ENCODE measurements around the gene SKIC2.
A peak's percentile ranks its signal among the peaks of the same experiment; 100 is the strongest.

Gene SKIC2

GRCh38 chr6:31971279-31971992 lies 12.5 kb downstream of the SKIC2 start (continued):
- 0 out of 2 replicates have a peak, but pooled peaks have one; percentile 18 for TF ChIP-seq PBX3 (CRISPR knock-in tag; IDR thresholded peaks at IDR 0.05)
- TF ChIP-seq ZNF280D (tag by site-specific recombination; IDR thresholded peaks at IDR 0.05) = peak; percentile 89; the same call in 1 of the 2 replicates
- 0 out of 2 replicates have a peak, but pooled peaks have one; percentile 67 for TF ChIP-seq ZSCAN30 (tag by site-specific recombination; IDR thresholded peaks at IDR 0.05)
- peak; percentile 81; the same call in 1 of the 2 replicates for TF ChIP-seq ZSCAN23 (tag by site-specific recombination; IDR thresholded peaks at IDR 0.05)
- TF ChIP-seq ZNF394 (tag by site-specific recombination; IDR thresholded peaks at IDR 0.05; ENCODE audit: borderline replicate concordance) = peak; percentile 84
- peak; percentile 58; the same call in 1 of the 2 replicates for TF ChIP-seq ZNF558 (tag by site-specific recombination; IDR thresholded peaks at IDR 0.05)
- peak; percentile 94; the same call in 1 of the 2 replicates for TF ChIP-seq ZNF24 (tag by site-specific recombination; IDR thresholded peaks at IDR 0.05)
- TF ChIP-seq BCL11A (tag by site-specific recombination; IDR thresholded peaks at IDR 0.05; ENCODE audit: low read depth) = peak; percentile 78; the same call in 1 of the 2 replicates

GRCh38 chr6:31971993-31972708 lies 13.2 kb downstream of the SKIC2 start, which contains the start of gene DXO:
Gene DXO, minus strand, starts transcription at chr6:31972138. Its CDS starts 463 bp downstream, at chr6:31971675.
- Histone ChIP-seq H3K36me3 (ENCODE audit: control insufficient read depth in 2 of 2, insufficient read depth in 1 of 2, low read length in 2 of 2) (peaks cover 3 to 43% of the 10 kb centered on the region in 2 experiments; a peak in 2 of 3 replicates), H3K4me3 (ENCODE audit: low read depth, low read length) (peak within 1 kb of the TSS; percentile 83), H3K4me1 (ENCODE audit: control insufficient read depth, insufficient read depth, low read length) (peaks cover 5% of the 10 kb centered on the region), H3K27ac (ENCODE audit: extremely low read depth, low read depth, low read length) (peak within 1 kb of the TSS; percentile 74), H3K9me3 (ENCODE audit: control insufficient read depth, insufficient read depth, low read depth, low read length) (no peaks in the 10 kb centered on the region)
- POLR2A ChIA-PET = interaction anchor here (0.6 to 4.6 kb wide), 27 partner anchors 8 to 1000 kb away, joined by 3 to 64 read pairs (median 5); partner anchors contain the start of genes C6orf47, CSNK2B, EHMT2 and GPANK1
- CTCF ChIA-PET = interaction anchor here (0.6 to 2.1 kb wide), 8 partner anchors 11 to 1786 kb away, joined by 3 to 10 read pairs (median 3); partner anchors contain the start of genes NELFE and SKIC2
- TF ChIP-seq IKZF3 (tag by site-specific recombination; IDR thresholded peaks at IDR 0.05) (peak; percentile 100), ZNF335 (tag by site-specific recombination; conservative IDR thresholded peaks at IDR 0.05) (peak; percentile 78), ZBTB11 (tag by site-specific recombination; conservative IDR thresholded peaks at IDR 0.05; ENCODE audit: low read depth) (peak; percentile 98), EGR2 (tag by site-specific recombination; IDR thresholded peaks at IDR 0.05; ENCODE audit: low read depth) (peak; percentile 90), ZNF280D (tag by site-specific recombination; IDR thresholded peaks at IDR 0.05) (no peak; the same call in 1 of the 2 replicates), ZNF549 (tag by site-specific recombination; IDR thresholded peaks at IDR 0.05) (no peak), ZNF362 (tag by site-specific recombination; IDR thresholded peaks at IDR 0.05) (no peak), TCF7L2 (IDR thresholded peaks at IDR 0.05; ENCODE audit: borderline replicate concordance, low read depth, low read length) (no peak), ZNF830 (tag by site-specific recombination; IDR thresholded peaks at IDR 0.05; ENCODE audit: low read depth) (no peak), ZNF660 (tag by site-specific recombination; IDR thresholded peaks at IDR 0.05) (peak; percentile 58), ZNF157 (tag by site-specific recombination; IDR thresholded peaks at IDR 0.05) (no peak), ZNF274 (IDR thresholded peaks at IDR 0.05; ENCODE audit: low read length) (no peak), ZNF274 (tag by site-specific recombination; IDR thresholded peaks at IDR 0.05; ENCODE audit: borderline replicate concordance) (no peak), ZFP37 (tag by site-specific recombination; IDR thresholded peaks at IDR 0.05) (peak; percentile 72; the same call in 1 of the 2 replicates)

Data from HEK293 (cell line).